Glomerular visceral epithelial cell (primary cell): Measurements from ENCODE around the gene BOD1.

Source experiments
- DNase-seq: peaks from one replicate; pipeline ENCODE4 v3.0.0-alpha.2; 2016; ENCODE audit errors: extremely low spot score

Gene BOD1

DNA sequence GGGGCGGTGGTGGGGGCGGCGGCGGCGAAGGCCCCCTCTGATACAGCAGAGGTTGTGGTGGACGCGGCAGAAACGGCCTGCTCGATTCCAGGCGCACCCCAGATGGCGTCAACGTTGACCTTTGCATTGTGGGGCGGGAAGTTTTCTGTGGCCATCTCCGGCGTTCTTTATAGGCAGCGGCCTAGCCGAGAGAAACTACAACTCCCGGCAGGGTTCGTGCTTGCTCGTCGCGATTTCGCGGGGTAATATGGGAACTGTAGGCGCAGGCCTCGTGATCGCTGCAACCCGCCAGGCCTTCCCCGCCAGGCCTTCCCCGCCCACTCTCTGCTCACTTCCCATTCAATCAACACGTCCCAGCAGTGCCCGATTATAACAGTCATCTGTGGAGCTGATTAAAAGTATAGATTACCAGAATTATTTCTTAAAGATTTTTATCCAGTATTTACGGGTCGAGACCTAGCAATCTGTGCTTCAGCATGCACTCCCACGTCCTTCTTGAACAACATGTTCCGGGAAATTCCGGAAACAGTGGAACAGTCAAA, at the start of gene BOD1:
BOD1 (minus strand) TSS at position 74 of the 542 bp plus-strand sequence. CDS start 214 bp downstream, outside the sequence.
- DNase-seq, result peak; percentile 98

DNA sequence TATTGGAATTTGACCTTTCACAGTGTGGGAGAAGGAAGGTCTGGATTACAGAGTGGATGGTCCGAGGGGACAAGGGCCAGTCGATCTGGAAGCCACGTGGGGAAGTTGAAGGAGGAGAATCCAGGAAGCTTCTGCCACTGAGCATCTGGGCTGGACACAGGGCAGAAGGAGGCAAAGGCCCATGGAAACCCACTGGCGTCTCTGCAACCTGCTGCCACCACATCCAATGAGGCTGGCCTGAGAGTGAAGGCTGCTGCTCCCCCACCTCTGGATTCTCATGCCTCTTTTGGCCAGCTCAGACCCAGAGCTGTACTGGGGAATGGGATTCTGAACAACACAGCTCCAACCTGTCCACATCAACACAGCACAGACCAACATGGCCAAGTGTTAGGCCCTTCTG, 48.9 kb upstream of the BOD1 start:
- no peak for DNase-seq

DNA sequence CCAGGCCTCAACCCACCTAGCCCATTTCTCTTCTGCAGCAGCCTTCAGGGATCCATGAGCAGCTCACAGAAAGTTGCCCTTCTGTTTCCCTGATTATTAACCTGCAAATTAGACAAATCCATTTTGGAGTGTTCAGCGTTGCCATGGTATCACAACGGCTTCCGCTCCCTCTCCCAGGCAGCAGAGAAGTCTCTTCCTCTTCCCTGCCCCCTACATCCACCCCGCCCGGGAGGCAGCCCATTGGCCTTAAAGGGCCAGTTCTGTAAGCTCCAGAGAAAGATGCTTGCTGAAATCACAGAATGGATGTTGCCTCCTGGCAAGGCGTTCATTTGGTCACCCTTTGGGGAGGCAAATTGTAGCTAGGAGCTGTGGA, 47.7 kb upstream of the BOD1 start:
- no peak for DNase-seq

DNA sequence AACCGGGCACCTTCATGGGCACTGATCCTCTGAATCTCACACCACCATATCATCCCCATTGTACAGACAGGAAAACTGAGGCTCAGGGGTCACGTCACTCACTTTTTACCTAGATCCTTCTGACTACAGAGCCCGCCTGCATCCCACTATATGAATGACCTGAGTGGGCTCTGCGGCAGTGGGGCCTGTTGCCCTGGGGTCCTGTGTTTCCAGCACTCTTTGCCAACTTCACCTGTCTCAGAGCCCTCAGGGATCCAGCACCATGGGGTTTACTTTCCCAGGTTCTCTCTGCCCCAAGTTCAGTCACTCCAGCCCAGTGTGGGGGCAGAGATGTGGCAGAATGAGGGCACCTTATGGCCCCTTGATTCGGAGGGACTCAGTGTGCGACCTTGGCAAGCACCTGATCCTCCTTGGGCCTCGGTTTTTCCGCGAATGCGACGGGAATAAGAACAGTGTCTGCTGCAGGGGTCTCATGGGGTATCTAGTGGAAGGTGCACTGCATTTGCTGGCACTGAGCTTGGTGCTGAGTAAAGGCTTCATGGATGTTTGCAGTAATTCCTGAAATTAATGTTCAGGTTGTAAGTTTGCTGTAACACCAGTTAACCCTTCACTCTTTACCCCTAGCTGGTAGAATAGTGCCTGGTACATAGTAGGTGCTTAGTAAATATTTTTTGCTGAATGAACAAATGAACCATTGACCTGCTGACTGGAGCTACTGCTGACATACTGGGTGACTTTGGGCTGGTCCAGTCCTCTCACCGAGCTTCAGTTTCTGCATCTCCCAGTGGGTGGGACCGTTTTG, 47.1 kb upstream of the BOD1 start:
- no peak for DNase-seq

DNA sequence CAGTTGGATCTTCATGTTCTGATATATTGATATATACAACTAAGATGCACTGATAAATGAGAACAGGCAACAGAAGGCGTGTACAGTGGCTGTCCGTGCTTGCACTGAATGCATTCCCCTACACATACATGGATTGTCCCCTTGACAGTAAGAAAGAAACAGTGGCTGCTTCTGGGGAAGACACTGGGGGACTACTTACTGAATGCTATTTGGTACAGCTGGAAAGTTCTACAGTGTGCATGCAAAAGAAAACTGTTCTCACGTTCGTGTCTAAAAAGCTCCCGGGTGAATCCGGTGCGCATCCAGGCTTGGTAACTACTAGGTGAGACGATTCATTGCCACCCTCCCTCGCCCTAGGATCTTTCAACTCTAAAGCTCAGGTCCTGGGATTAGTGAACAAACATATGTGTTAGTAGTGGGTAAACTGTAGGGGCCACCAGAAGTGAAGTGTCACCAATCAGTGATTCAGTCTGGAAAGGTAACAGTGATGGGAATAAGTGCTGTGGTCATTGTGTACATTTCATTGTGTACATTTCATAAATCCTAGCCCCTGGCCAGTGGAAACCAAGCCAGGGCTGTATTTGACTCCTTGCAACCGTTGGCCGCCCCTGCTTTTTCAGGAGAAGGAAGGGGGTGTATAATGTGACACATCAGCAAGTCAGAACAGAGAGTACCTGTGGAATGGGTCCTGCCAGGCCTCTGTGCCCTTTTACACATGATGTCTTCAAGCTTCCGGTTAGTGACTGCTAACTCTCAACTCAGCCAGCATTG, 46.3 kb upstream of the BOD1 start:
- DNase-seq, result no peak

DNA sequence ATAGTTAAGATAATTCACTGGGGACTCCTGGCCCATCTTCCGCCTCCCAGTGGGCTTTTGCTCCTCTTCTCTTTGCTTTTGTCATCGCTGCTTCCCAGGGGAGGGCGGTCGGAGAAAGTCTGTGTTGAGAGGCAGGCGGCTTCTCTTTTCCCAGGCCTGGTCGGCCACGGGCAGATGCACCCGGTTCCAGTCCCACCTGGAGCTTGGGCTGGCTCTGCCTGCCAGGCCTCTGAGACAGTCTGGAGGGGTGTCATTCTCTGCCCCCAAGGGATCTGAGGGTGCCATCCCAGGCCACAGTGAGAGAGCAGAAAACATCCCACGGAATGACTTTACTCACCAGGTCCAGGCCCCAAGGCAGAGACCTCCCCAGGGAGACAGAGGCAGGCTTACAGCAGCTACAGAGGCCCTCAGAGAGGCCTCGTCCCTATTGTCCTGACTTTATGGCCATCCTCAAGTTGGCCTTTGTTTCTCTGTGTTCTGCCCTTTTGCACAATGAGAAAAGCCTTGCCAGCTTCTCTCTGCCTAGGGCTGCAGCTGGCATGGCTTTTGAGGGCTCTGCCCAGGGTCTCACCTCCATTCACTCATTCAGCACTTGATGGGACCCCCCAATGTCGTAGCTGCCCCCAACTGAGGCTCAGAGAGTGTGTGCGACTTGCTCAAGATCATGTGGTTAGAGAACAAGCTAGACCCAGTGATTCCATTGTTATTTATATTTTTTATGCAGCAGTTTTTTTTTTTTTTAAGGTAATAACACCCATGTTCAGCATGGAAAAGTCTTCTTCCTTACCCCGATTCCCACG, 44.2 kb upstream of the BOD1 start:
- no peak for DNase-seq

DNA sequence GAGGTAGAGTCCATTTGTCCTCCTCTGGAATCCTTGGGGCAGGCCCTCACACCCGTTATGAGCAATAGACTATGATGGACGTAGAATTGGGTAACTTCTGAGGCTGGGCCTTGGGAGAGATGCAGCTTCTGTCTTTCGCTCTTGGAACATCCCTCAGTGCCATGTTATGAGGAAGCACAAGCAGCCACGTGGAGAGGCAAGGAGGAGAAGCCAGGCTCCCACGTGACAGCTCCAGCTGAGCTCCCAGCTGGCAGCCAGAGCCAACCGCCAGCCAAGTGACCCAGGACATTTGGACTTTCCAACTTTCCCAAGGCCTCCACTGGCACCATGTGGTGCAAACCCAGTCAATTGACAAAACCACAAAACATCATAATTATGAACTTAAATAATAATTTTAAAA, 43.0 kb upstream of the BOD1 start:
- no peak for DNase-seq

DNA sequence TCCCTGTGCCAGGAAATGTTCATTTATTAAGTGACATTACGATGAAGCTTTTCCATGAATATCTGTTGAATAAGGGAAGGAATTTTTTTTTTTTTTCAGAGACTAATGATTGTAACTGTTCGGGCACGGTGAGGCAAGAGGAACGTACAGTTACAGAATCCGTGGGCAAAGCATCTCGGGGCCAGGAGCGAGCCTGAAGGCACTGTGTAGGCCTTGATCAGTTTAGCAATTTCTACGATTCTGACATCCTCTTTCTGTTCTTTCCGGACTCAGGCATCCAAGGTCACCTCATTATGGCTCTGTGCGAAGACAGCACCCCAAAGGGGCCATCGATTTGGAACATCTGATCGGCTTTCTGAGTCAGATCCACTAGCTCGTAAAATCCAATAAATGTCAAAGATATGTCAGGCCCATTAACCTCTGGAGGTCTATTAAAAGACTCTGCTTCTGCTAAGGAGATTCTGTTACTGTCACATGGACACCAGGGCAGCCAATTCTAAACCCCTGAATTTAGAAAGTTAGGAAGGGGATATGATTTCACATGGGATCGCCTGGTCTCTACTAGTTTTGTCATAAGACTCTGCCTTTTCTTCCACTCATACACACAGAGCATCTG, 41.4 kb upstream of the BOD1 start:
- no peak for DNase-seq

DNA sequence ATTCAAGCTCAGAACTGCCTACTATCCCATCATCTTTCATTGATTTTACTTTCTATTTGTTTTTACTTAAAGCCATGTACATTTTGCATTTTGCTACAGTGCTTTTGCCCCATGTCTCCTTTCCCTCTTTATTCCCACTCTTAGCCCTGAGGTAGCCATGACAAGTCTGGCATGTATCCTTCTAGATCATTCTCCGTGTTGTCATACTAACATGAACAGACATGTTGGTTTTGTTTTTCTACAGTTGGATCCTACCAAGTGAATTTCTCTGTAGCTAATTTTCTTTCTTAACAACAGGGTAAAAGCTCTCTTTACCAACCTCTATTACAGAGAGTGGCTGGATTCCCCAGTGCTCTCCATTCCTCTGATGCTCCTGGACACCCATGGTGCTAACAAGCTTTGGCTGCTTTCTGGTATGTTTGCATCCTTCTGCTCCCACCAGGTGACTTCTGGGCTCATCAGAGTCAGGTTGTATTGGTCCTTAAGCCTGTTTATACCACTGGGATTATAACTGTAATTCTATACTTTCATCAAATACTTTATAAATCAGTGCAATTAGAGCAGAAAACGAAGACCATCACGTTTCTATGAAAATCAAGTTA, 38.8 kb upstream of the BOD1 start:
- DNase-seq, result no peak

DNA sequence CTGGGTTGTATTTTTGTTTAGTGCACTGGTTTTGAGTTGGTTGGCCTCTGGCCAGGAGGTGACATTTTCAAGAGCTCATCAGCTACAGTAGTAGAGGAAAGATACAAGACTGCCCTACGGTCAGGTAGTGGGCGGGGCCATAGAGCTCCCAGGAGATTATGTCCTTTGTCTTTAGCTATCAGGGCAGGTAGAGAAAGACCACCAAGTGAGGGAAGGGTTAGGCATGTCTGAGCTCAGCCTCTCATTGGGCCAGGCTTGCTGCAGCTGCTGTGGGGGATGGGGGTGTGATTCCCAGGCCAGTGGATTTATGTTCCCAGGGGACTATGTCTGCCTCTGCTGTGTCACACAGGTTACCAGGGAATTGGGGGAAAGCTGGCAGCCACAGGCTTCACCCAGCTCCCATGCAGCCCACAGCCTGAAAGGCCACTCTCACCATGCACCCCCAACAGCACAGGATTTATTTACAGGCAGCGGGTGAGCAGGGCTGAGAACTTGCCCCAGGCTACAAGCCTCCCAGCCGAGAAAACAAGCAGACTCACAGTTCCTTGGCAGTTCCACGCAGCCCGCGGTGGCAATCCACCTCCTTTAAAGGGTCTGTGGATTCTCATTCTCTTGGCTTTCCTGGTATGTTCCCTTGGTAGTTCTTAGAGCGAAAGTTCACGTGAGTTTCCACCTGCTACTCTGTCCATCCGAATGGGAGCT, 37.5 kb upstream of the BOD1 start:
- no peak for DNase-seq

DNA sequence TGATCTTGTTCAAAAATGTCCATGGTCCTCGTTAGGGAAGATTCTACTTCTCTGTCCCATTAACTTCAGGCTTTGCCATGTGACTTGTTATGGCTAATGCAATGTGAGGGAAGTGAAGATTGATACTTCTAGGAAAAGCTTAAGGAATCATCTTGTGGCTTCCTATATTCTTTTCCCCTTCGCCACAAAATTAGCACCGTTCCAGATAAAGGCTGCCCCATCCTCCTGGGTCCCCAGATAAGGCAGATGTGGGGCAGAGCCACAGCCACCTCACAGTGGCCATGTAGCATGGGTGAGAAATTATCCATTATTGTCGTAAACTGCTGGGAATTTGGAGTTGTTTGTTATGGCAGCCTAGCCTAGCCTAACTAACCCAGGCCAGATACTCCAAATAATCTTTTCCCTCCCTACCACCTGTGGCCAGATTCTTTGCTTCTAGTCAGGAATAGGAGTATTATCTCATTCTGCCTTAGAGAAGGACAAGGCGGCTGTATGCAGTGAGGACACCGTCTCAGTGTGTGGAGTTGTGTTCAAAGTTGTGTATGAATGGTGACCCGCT, 31.9 kb upstream of the BOD1 start:
- no peak for DNase-seq

DNA sequence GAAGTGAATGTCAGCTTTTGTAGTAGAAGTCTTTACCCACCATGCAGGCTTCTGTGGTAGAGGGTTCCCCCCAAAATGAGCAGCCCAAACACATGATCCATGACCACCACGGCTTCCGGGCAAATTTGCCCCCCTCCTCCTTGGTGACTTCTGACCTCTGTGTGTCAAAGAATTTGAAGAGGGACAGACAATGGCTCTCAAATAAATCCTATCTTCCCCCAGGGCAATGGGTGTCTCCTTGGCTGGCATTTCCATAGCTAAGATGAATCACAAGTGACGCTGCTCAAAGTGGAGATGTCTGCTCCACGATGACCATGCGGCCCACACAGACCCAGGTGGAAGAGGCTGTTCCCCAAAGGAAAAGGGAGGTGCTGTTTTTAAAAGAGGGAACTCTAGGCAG, 30.2 kb upstream of the BOD1 start:
- DNase-seq, result no peak

DNA sequence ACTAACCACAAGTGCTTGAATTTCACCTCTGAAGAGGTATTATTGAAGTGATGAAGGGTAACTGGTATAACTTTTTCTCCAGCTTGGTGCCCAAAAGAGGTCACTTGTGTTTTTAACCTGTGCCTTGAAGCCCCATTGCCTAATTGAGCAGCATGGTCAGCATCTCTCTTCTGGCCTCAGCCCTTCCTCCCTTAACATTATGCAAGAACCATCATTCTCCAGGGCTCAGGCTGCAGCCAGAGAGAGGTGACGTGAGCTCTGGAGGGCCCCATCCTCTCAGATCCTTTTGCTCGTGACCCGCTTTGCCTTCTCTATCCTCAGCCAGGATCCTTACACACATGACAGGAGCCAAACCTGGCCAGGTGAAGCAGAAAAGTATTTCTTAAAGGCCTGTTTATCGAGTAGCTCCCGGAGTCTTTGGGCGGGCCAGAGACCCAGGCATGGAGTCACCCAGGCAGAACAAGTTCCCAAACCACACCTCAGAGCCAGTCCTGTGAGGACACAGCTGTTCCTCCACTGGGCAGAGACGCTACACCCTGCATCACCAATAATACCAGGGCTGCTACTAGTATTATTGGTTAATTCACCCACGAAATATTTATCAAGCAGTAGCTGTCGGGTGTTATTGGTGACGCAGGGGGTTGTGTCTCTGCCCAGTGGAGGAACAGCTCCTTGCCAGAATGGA, 29.6 kb upstream of the BOD1 start:
- DNase-seq, result peak; percentile 8

DNA sequence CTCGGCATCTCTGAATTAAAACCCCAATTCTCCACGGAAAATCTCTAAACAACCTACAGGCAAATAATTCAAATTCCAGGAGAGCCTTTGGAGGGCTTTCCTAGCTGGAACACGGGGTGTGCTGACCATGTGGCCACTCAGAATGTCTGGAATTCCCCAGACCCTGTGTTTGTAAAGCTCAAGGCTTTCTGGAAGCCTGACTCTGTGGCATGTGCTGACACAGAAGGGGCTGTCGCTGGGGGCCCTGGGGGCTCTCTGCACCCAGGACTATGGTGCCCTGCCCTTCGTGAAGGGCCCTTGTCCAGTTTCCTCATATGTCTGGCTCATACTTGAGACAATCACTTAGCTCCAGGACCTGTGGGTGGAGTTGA, 29.0 kb upstream of the BOD1 start:
- peak; percentile 68 for DNase-seq

DNA sequence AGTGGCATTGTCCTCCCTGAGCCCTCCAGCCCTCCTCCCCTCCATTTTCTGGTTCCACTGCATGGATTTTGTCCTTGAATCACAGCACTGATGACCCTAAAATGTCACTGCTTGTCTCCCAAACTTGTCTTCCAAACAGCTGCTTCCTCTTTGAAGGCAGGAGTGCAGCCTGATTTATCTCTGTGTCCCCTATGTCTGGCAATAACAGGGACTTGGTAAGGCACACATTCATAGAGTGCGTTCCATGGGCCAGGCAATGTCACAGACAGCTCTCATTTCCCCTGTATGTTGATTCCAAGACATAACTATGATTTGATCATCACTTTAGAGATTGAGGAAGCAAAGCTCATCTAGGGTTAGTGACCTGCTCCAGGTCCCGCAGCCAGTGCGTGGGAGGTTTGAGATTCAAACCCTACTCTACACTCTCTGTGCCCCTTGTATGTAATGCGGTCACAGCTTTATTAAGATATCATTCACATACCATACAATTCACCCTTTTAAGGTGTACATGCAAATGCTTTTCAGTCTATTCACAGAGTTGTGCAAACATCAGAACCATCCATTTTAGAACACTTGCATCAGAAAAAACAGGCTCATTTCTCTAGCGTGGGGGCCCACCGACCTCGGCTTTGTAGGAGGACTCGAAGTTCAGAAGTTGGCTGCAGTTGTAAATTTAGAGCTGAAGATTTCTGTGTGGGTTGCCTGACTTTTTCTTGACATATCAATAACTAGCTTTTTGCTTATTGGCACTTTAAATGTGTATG, 28.4 kb upstream of the BOD1 start:
- no peak for DNase-seq

DNA sequence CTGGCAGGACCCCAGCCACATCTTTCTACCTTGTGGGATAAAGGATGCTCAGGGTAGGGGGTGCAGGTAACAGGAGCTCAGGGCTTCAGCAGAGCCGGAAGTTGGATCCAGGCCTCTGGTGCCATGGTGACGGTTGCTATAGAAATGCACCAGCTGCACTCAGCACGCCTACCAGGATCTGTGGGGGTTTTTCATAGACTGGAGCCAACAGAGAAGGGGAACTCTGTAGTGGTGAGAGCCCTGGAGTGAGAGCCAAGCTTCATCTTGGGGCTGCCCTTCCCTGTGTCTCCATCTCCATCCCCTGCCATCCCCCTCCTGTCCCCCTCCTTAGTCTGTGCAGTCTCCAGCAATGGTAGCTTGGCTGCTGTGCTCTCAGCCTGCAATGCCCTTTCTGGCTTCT, 27.5 kb upstream of the BOD1 start:
- no peak for DNase-seq

DNA sequence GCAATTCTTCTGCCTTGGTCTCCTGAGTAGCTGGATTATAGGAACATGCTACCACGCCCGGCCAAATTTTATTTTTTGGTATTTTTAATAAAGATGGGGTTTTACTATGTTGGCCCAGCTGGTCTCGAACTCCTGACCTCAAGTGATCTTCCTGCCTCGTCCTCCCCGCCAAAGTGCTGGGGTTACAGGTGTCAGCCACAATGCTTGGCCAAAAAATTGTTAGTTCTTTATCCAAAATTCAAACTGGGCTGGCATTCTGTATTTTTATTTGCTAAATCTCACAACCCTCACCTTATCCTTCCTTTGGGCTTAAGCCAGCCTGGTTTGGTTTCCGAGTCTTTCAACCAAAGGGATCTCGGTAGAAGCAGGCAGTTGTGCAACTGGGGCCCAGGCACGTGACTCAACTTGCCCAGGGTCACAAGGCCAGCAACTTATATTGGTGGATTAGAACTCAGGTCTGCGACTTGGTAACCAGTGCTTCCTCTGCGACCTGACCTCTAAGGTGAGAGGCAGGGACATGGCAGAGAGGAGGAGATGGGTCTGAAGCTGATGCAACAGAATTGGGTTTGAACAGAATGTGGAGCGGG, 26.5 kb upstream of the BOD1 start:
- DNase-seq, result no peak

DNA sequence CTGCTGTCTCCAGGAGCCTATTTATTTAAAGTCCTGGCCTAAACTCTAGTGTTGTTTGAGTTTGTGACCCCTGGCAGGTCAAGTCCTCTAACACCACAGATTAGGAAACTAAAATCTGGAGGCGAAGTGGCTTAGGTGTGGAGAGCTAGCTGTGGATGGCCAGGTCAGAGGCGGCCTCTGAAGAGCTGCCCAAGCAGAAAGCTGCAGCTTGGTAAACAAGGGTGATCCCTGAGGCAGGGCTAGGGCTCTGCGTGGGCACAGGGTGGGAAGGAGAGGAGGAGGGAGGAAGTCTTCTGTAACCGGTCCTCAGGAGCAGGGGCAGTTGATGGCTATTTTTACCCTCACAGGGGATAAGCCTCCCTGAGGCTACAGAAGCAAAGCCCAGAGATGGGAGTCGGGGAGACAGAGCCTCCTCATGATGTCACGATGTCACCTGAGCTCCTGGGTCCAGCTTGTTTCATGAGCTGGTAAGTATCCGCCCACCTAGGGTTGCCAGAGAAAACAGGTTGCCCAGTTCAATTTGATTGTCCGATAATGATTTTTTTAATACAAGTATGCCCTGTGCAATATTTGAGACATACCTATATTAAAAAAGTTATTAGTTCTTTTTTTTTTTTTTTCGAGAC, 25.9 kb upstream of the BOD1 start:
- no peak for DNase-seq
